8988T (cell line): ENCODE results near the gene MACROD1.

Experiments
- DNase-seq: peaks from one replicate; pipeline ENCODE4 v3.0.0; 2011

The MACROD1 gene

GRCh38 chr11:64150481-64151239 is 15.3 kb downstream of the MACROD1 start:
- DNase-seq = no peak

GRCh38 chr11:64150051-64150450 is 15.9 kb downstream of the MACROD1 start:
- DNase-seq = no peak

GRCh38 chr11:64148917-64149617 is 16.8 kb downstream of the MACROD1 start:
- DNase-seq = no peak

- peak; percentile 91 for DNase-seq
These were observed 17.5 kb downstream of the MACROD1 start for GRCh38 chr11:64148226-64148916.

GRCh38 chr11:64146036-64146955 is 19.6 kb downstream of the MACROD1 start:
- peak; percentile 92 for DNase-seq

GRCh38 chr11:64144587-64145472 is 21.1 kb downstream of the MACROD1 start:
- DNase-seq = no peak

- DNase-seq = no peak
These were observed 24.7 kb downstream of the MACROD1 start for GRCh38 chr11:64141081-64141783.

GRCh38 chr11:64140082-64140481 is 25.8 kb downstream of the MACROD1 start:
- DNase-seq = no peak

GRCh38 chr11:64139049-64139448 is 26.9 kb downstream of the MACROD1 start:
- DNase-seq = no peak

- no peak for DNase-seq
These were observed 27.5 kb downstream of the MACROD1 start for GRCh38 chr11:64138398-64138797.

GRCh38 chr11:64136765-64137441 is 29.0 kb downstream of the MACROD1 start:
- DNase-seq = no peak

- no peak for DNase-seq
These were observed 30.2 kb downstream of the MACROD1 start for GRCh38 chr11:64135711-64136110.

- DNase-seq = no peak
These were observed 30.9 kb downstream of the MACROD1 start for GRCh38 chr11:64134963-64135362.

- DNase-seq = no peak
These were observed 32.8 kb downstream of the MACROD1 start for GRCh38 chr11:64132982-64133705.

GRCh38 chr11:64132191-64132771 is 33.6 kb downstream of the MACROD1 start:
- DNase-seq = no peak

- no peak for DNase-seq
These were observed 34.2 kb downstream of the MACROD1 start for GRCh38 chr11:64131683-64132190.

- no peak for DNase-seq
These were observed 35.3 kb downstream of the MACROD1 start for GRCh38 chr11:64130618-64131017.

GRCh38 chr11:64129403-64129802 is 36.5 kb downstream of the MACROD1 start:
- no peak for DNase-seq
